SK-N-SH (cell line): ENCODE results near the gene TNFRSF1B. TPM values are rescaled to one million over a fixed set of nuclear protein-coding genes. Genes with fewer than 3 reads are reported as not detected.

Experiments
- CTCF ChIA-PET: fragments of 300-600, 350-600 bp; formaldehyde crosslinking; extraction: SDS; loops from one replicate; lab custom pipeline; 2021; lab: Yijun Ruan, JAX
- POLR2A ChIA-PET: fragments of 350-600 bp; sonication (Branson Sonifier 250); formaldehyde crosslinking; extraction: SDS; loops from one replicate; lab custom pipeline; 2020; ENCODE audit warnings: antibody characterized with exemption, inconsistent platforms; lab: Yijun Ruan, JAX
- DNase-seq: peaks from one replicate; pipeline ENCODE4 v3.0.0; 2012
- H2AFZ ChIP-seq: fragments of 200-600 bp; sonication (generic); 2 replicates; pipeline ENCODE4 v1.8.1; 2016; ENCODE audit warnings: antibody characterized with exemption, mild to moderate bottlenecking, low read depth
- H3F3A ChIP-seq: fragments of 200-600 bp; sonication (generic); replicated peaks from 2 replicates; pipeline ENCODE3; 2016; ENCODE audit warnings: antibody characterized with exemption, mild to moderate bottlenecking; ENCODE audit not compliant: insufficient read depth
- H3K27ac ChIP-seq, 2 experiments: fragments of 200-500 bp in 1 of 2; fragments of 200-600 bp in 1 of 2; sonication (Bioruptor generic) in 1 of 2; sonication (generic), shearing (Covaris generic) in 1 of 2; 2 replicates each; pipeline versions ENCODE4 v1.5.1 to v1.6.1; 2014 to 2016; ENCODE audit warnings: low read depth in 2 of 2, inconsistent platforms in 1 of 2, low read length in 1 of 2, mild to moderate bottlenecking in 1 of 2, mixed read lengths in 1 of 2
- H3K27me3 ChIP-seq: fragments of 200-600 bp; sonication (generic), shearing (Covaris generic); 2 replicates; pipeline ENCODE4 v1.6.1; 2016; ENCODE audit warnings: mixed run types; ENCODE audit not compliant: insufficient read depth
- H3K36me3 ChIP-seq, 2 experiments: fragments of 200-500 bp in 1 of 2; fragments of 200-600 bp in 1 of 2; sonication (Bioruptor generic) in 1 of 2; sonication (generic) in 1 of 2; replicated peaks in 1 of 2; 2 replicates each; pipeline versions ENCODE3 to v1.5.1; 2014 to 2016; ENCODE audit warnings: low read length in 1 of 2, mild to moderate bottlenecking in 1 of 2; ENCODE audit not compliant: insufficient read depth in 2 of 2, control insufficient read depth in 1 of 2
- H3K4me1 ChIP-seq, 2 experiments: fragments of 200-500 bp in 1 of 2; fragments of 200-600 bp in 1 of 2; sonication (Bioruptor generic) in 1 of 2; sonication (generic), shearing (Covaris generic) in 1 of 2; 2 replicates each; pipeline versions ENCODE4 v1.5.1 to v1.6.1; 2014 to 2016; ENCODE audit warnings: low read depth in 1 of 2, low read length in 1 of 2, mixed run types in 1 of 2; ENCODE audit not compliant: insufficient read depth in 2 of 2, control insufficient read depth in 1 of 2
- H3K4me2 ChIP-seq: fragments of 200-600 bp; sonication (generic), shearing (Covaris generic); 2 replicates; pipeline ENCODE4 v1.6.1; 2017; ENCODE audit warnings: mixed run types
- H3K4me3 ChIP-seq, 2 experiments: fragments of 200-500 bp in 1 of 2; fragments of 200-600 bp in 1 of 2; sonication (Bioruptor generic) in 1 of 2; sonication (generic), shearing (Covaris generic) in 1 of 2; 2 replicates each; pipeline versions ENCODE4 v1.5.1 to v1.8.1; 2014 to 2016; ENCODE audit warnings: low read depth in 2 of 2, inconsistent platforms in 1 of 2, low read length in 1 of 2, mild to moderate bottlenecking in 1 of 2, mixed read lengths in 1 of 2, moderate library complexity in 1 of 2
- H3K79me2 ChIP-seq: fragments of 200-600 bp; sonication (generic); 2 replicates; pipeline ENCODE4 v1.8.1; 2017; ENCODE audit warnings: mild to moderate bottlenecking; ENCODE audit not compliant: insufficient read depth
- H3K9ac ChIP-seq: fragments of 200-600 bp; sonication (generic); 2 replicates; pipeline ENCODE4 v1.6.1; 2017; ENCODE audit warnings: mixed run types
- H3K9me2 ChIP-seq: fragments of 200-600 bp; sonication (generic); 2 replicates; pipeline ENCODE4 v1.6.1; 2017; ENCODE audit warnings: mixed run types
- H3K9me3 ChIP-seq: fragments of 200-600 bp; sonication (generic); 2 replicates; pipeline ENCODE4 v1.6.1; 2017; ENCODE audit warnings: mixed run types, mild to moderate bottlenecking, moderate library complexity
- H4K20me1 ChIP-seq: fragments of 200-600 bp; sonication (generic); 2 replicates; pipeline ENCODE4 v1.6.1; 2017; ENCODE audit warnings: mild to moderate bottlenecking, mixed run types; ENCODE audit not compliant: insufficient read depth
- CTCF ChIP-seq: fragments of 200-600 bp; sonication (generic); IDR thresholded peaks from 2 replicates; pipeline ENCODE4 v1.6.1; 2017; ENCODE audit warnings: antibody characterized with exemption, mild to moderate bottlenecking, moderate library complexity
- ELF1 ChIP-seq: IDR thresholded peaks from 2 replicates; pipeline ENCODE4 v1.4.0; 2012
- EZH2phosphoT487 ChIP-seq: fragments of 200-600 bp; sonication (generic); IDR thresholded peaks from 2 replicates; pipeline ENCODE4 v1.6.1; 2017; ENCODE audit warnings: low read depth, mixed run types, mild to moderate bottlenecking, antibody characterized with exemption, moderate library complexity, borderline replicate concordance
- FOSL2 ChIP-seq: IDR thresholded peaks from 2 replicates; pipeline ENCODE4 v1.4.0; 2012; ENCODE audit warnings: low read depth, mild to moderate bottlenecking, moderate library complexity, borderline replicate concordance
- FOXM1 ChIP-seq: IDR thresholded peaks from 2 replicates; pipeline ENCODE4 v1.4.0; 2012; ENCODE audit warnings: low read depth, mild to moderate bottlenecking
- MAX ChIP-seq: IDR thresholded peaks from 2 replicates; pipeline ENCODE4 v1.4.0; 2012; ENCODE audit warnings: low read depth
- MEF2A ChIP-seq: IDR thresholded peaks from 2 replicates; pipeline ENCODE4 v1.4.0; 2012; ENCODE audit warnings: low read depth, borderline replicate concordance
- MXI1 ChIP-seq: IDR thresholded peaks from 2 replicates; pipeline ENCODE4 v1.6.1; 2012; ENCODE audit warnings: mild to moderate bottlenecking, low read depth, low read length, improper control_type of control experiment
- NFIC ChIP-seq: IDR thresholded peaks from 2 replicates; pipeline ENCODE4 v1.4.0; 2012; ENCODE audit warnings: borderline replicate concordance
- NRF1 ChIP-seq: IDR thresholded peaks from 2 replicates; pipeline ENCODE4 v1.6.1; 2012; ENCODE audit warnings: low read depth, mild to moderate bottlenecking, low read length
- PBX3 ChIP-seq: IDR thresholded peaks from 2 replicates; pipeline ENCODE4; 2012
- POLR2AphosphoS5 ChIP-seq: IDR thresholded peaks from 2 replicates; pipeline ENCODE4 v1.6.1; 2012; ENCODE audit warnings: low read depth, low read length
- RCOR1 ChIP-seq: fragments of 150-350 bp; IDR thresholded peaks from 2 replicates; pipeline ENCODE4 v1.6.1; 2017; ENCODE audit warnings: antibody characterized with exemption, low read length
- REST ChIP-seq: IDR thresholded peaks from 2 replicates; pipeline ENCODE4 v1.6.1; 2012; ENCODE audit warnings: mild to moderate bottlenecking, low read depth, low read length, moderate library complexity
- SMC3 ChIP-seq: IDR thresholded peaks from 2 replicates; pipeline ENCODE4 v1.6.1; 2012; ENCODE audit warnings: low read depth, low read length, improper control_type of control experiment
- TAF1 ChIP-seq: IDR thresholded peaks from 2 replicates; pipeline ENCODE4 v1.6.1; 2012; ENCODE audit warnings: low read depth, mild to moderate bottlenecking, low read length, moderate library complexity, borderline replicate concordance
- TCF12 ChIP-seq: IDR thresholded peaks from 2 replicates; pipeline ENCODE4 v1.4.0; 2012
- TEAD4 ChIP-seq: IDR thresholded peaks from 2 replicates; pipeline ENCODE4 v1.4.0; 2012; ENCODE audit warnings: mild to moderate bottlenecking, borderline replicate concordance; ENCODE audit not compliant: insufficient read depth
- USF1 ChIP-seq: IDR thresholded peaks from 2 replicates; pipeline ENCODE4 v1.4.0; 2012; ENCODE audit warnings: low read depth, borderline replicate concordance
- USF2 ChIP-seq: fragments of 150-350 bp; IDR thresholded peaks from 2 replicates; pipeline ENCODE4 v1.6.1; 2017; ENCODE audit warnings: antibody characterized with exemption, low read length, low read depth, borderline replicate concordance
- ZBTB33 ChIP-seq: IDR thresholded peaks from 2 replicates; pipeline ENCODE4 v1.4.0; 2012; ENCODE audit warnings: low read depth, borderline replicate concordance
- WGBS: methylation state at CpG from one replicate; pipeline ENCODE4 v1.1.6; 2017; ENCODE audit warnings: low lambda C conversion rate; 5-methylcytosine and 5-hydroxymethylcytosine counted together
- polyA plus RNA-seq, 3 experiments: library from polyadenylated mRNA; depleted of rRNA; stranded (reverse); fragments of >200 nt; gene quantifications; 2 replicates each; pipeline ENCODE4 v1.2.3, GENCODE V29; 2012

TNFRSF1B gene
- polyA plus RNA-seq, 1 of the 3 experiments (the other 2 are of a cell fraction): 0.36 TPM

- H3K79me2 ChIP-seq: no peaks in the 10 kb centered on the region
- TF ChIP-seq NRF1: no peak
- TF ChIP-seq PBX3: peak; percentile 42
- no peak for TF ChIP-seq MAX
- no peak for TF ChIP-seq FOXM1
- no peak for TF ChIP-seq TAF1
- TF ChIP-seq USF1: no peak
- TF ChIP-seq EZH2phosphoT487: no peak
- no peak for TF ChIP-seq ZBTB33
- peak; percentile 53; the same call in 1 of the 2 replicates for TF ChIP-seq TCF12
- TF ChIP-seq POLR2AphosphoS5: no peak
- TF ChIP-seq REST: no peak
- peak; percentile 87 for TF ChIP-seq NFIC
- no peak for TF ChIP-seq USF2
- no peak for TF ChIP-seq SMC3
- peak; percentile 37; the same call in 1 of the 2 replicates for TF ChIP-seq FOSL2
- TF ChIP-seq MXI1: 0 out of 2 replicates have a peak, but pooled peaks have one; percentile 17
- TF ChIP-seq TEAD4: no peak
- TF ChIP-seq ELF1: no peak
- TF ChIP-seq MEF2A: no peak
- no peak for TF ChIP-seq RCOR1
- no peak for TF ChIP-seq CTCF
- peak overlapping the region; percentile 51; the same call in 1 of the 2 replicates for H2AFZ ChIP-seq
- H3K36me3 ChIP-seq: no peaks in the 10 kb centered on the region
- H3K4me3 ChIP-seq: no peak overlapping the region
- 29% methylated on average over 13 of the region's 14 CpGs for WGBS
- no peaks in the 10 kb centered on the region for H3K27me3 ChIP-seq
- peak; percentile 62 for DNase-seq
- CTCF ChIA-PET: interaction anchor here (0.6 to 4.4 kb wide), 6 partner anchors 29 to 60 kb away, joined by 3 to 29 read pairs (median 3); no protein-coding TSS in a partner anchor
- no peaks in the 10 kb centered on the region for H3K9me2 ChIP-seq
- H3K27ac ChIP-seq: no peak overlapping the region
- POLR2A ChIA-PET: no interaction called here
- no peaks in the 10 kb centered on the region for H3K9me3 ChIP-seq
- no peaks in the 10 kb centered on the region for H4K20me1 ChIP-seq
- H3K4me2 ChIP-seq: no peak overlapping the region
- no peak overlapping the region for H3K9ac ChIP-seq
- peaks cover 6 to 7% of the 10 kb centered on the region in 2 experiments; a peak in 2 of 4 replicates for H3K4me1 ChIP-seq
- H3F3A ChIP-seq: no peaks in the 10 kb centered on the region
Measured at GRCh38 chr1:12177999-12178441, 11.2 kb downstream of the TNFRSF1B start.
